IPS-18a (cell line): ENCODE data around the gene WDR4.
"Not testable (repeated sequence)": the region's sequence is repeated elsewhere in the genome, so short reads cannot be mapped to it uniquely, and the experiment has no call there.

Experiments
- H3K27ac ChIP-seq: one replicate; pipeline ENCODE4 v1.5.1; 2013; ENCODE audit warnings: low read length
- H3K27me3 ChIP-seq: one replicate; pipeline ENCODE4 v1.6.1; 2013; ENCODE audit warnings: mild to moderate bottlenecking, low read length; ENCODE audit not compliant: control insufficient read depth, insufficient read depth
- H3K36me3 ChIP-seq: one replicate; pipeline ENCODE4 v1.6.1; 2013; ENCODE audit warnings: low read depth, low read length; ENCODE audit not compliant: control insufficient read depth
- H3K4me1 ChIP-seq: one replicate; pipeline ENCODE4 v1.6.1; 2013; ENCODE audit warnings: low read depth, low read length; ENCODE audit not compliant: control insufficient read depth
- H3K4me3 ChIP-seq: one replicate; pipeline ENCODE4 v1.5.1; 2013; ENCODE audit warnings: low read length
- H3K9ac ChIP-seq: one replicate; pipeline ENCODE4 v1.6.1; 2013; ENCODE audit warnings: mild to moderate bottlenecking, low read length, moderate library complexity
- H3K9me3 ChIP-seq: one replicate; pipeline ENCODE4 v1.6.1; 2013; ENCODE audit warnings: low read depth, low read length; ENCODE audit not compliant: control insufficient read depth

The WDR4 gene

GRCh38 chr21:42850463-42850862, 28.9 kb downstream of the WDR4 start:
- H3K36me3 ChIP-seq = peaks cover 82% of the 10 kb centered on the region
- no peaks in the 10 kb centered on the region for H3K27me3 ChIP-seq
- H3K9ac ChIP-seq = no peak overlapping the region
- no peak overlapping the region for H3K27ac ChIP-seq
- no peaks in the 10 kb centered on the region for H3K9me3 ChIP-seq
- no peaks in the 10 kb centered on the region for H3K4me1 ChIP-seq
- no peak overlapping the region for H3K4me3 ChIP-seq

GRCh38 chr21:42849759-42850412, 29.5 kb downstream of the WDR4 start:
- no peaks in the 10 kb centered on the region for H3K27me3 ChIP-seq
- H3K9ac ChIP-seq = no peak overlapping the region
- H3K36me3 ChIP-seq = peaks cover 83% of the 10 kb centered on the region
- H3K9me3 ChIP-seq = no peaks in the 10 kb centered on the region
- H3K4me3 ChIP-seq = no peak overlapping the region
- H3K4me1 ChIP-seq = no peaks in the 10 kb centered on the region
- H3K27ac ChIP-seq = no peak overlapping the region

DNA sequence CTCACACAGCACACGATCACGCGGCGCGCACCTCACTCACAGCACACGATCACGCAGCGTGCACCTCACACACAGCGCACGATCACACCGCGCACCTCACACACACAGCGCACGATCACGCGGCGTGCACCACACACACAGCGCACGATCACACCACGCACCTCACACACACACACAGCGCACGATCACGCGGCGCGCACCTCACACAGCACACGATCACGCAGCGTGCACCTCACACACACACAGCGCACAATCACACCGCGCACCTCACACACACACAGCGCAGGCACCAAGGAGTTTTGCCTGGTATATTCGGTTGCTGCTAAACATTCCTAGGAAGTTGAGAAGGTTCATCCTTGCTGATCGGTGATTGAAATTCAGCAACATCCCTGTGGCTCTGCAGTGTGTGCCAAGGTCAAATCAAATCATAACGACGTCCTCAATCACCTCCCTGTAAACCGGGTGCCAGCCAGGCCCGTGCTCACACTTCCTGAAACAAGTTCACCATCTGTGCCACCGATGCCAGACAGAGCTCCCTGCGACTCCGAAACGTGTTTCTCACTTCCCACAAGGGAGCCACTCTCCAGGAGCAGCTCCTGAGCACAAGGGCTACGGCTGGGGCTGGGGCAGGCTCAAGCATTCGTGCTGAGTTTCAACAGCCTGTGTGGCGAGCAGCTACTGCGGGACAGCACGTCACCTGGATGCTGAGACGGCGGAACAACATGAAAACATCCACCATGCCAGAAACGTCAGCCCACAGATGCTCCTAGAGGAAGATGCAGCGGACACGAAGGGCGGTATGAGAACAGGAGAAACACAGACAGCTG, 30.2 kb downstream of the WDR4 start:
- H3K36me3 ChIP-seq = peaks cover 83% of the 10 kb centered on the region
- no peaks in the 10 kb centered on the region for H3K27me3 ChIP-seq
- no peak overlapping the region for H3K9ac ChIP-seq
- H3K9me3 ChIP-seq = no peaks in the 10 kb centered on the region
- H3K4me1 ChIP-seq = no peaks in the 10 kb centered on the region
- H3K4me3 ChIP-seq = no peak overlapping the region
- H3K27ac ChIP-seq = no peak overlapping the region

DNA sequence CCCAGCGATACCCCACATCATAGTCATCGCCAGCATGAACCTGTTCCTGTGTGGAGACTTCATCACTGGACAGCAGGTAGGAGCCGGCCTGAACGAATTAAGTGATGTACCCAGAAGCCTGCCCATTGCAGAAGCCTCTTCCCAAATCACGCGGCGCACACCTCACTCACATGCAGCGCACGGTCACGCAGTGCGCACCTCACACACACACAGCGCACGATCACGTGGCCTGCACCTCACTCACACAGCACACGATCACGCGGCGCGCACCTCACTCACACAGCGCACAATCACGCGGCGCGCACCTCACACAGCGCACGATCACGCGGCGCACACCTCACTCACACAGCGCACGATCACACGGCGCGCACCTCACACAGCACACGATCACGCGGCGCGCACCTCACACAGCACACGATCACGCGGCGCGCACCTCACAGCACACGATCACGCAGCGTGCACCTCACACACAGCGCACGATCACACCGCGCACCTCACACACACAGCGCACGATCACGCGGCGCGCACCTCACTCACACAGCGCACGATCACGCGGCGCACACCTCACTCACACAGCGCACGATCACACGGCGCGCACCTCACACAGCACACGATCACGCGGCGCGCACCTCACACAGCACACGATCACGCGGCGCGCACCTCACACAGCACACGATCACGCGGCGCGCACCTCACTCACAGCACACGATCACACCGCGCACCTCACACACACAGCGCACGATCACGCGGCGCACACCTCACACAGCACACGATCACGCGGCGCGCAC, 31.0 kb downstream of the WDR4 start:
- not testable (repeated sequence) for H3K4me3 ChIP-seq, H3K9ac ChIP-seq, H3K27me3 ChIP-seq, H3K4me1 ChIP-seq, H3K9me3 ChIP-seq, H3K27ac ChIP-seq
- H3K36me3 ChIP-seq = peaks cover 79% of the 10 kb centered on the region

- H3K27me3 ChIP-seq = no peaks in the 10 kb centered on the region
- no peak overlapping the region for H3K4me3 ChIP-seq
- H3K9me3 ChIP-seq = no peaks in the 10 kb centered on the region
- no peak overlapping the region for H3K27ac ChIP-seq
- H3K9ac ChIP-seq = no peak overlapping the region
- peaks cover 78% of the 10 kb centered on the region for H3K36me3 ChIP-seq
- no peaks in the 10 kb centered on the region for H3K4me1 ChIP-seq
These were observed 31.6 kb downstream of the WDR4 start for GRCh38 chr21:42847726-42848125.

GRCh38 chr21:42847051-42847707, 32.2 kb downstream of the WDR4 start:
- H3K9ac ChIP-seq = no peak overlapping the region
- H3K4me1 ChIP-seq = no peaks in the 10 kb centered on the region
- H3K27ac ChIP-seq = no peak overlapping the region
- H3K36me3 ChIP-seq = peaks cover 80% of the 10 kb centered on the region
- H3K27me3 ChIP-seq = no peaks in the 10 kb centered on the region
- H3K4me3 ChIP-seq = no peak overlapping the region
- no peaks in the 10 kb centered on the region for H3K9me3 ChIP-seq

- Histone ChIP-seq H3K27me3 (no peaks in the 10 kb centered on the region), H3K9me3 (no peaks in the 10 kb centered on the region), H3K27ac (no peak overlapping the region), H3K9ac (no peak overlapping the region), H3K4me3 (no peak overlapping the region), H3K36me3 (peaks cover 75% of the 10 kb centered on the region), H3K4me1 (no peaks in the 10 kb centered on the region)
These were observed 33.1 kb downstream of the WDR4 start for GRCh38 chr21:42846221-42846620.

DNA sequence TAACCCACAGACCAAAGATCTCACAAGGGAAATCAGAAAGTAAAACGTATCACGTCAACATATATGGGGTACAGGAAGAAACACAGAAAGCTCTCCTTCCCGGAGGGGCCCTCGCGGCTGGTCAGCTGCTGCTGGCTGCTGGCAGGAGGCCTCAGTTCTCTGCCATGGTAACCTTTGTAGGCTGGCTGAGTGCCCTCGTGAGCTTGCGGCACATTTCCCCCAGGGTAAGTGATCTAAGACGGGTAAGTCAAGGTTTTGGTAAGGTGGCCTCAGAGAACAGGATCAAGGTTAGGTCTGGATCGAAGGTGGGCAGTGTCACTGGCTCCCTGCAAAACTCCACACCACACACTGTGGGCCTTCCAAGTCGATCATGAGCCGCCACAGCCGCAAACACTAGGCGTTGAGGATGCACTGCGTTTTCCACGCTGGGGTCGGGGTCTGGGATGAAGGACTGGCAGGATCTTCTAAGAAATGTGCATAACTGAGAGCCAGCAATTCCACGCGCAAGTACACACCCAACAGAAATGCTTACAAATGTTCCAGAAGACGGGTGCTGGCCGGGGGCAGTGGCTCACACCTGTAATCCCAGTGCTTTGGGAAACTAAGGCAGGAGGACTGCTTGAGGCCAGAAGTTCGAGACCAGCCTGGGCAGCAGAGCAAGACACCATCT, 33.9 kb downstream of the WDR4 start:
- peaks cover 79% of the 10 kb centered on the region for H3K36me3 ChIP-seq
- no peaks in the 10 kb centered on the region for H3K9me3 ChIP-seq
- no peak overlapping the region for H3K4me3 ChIP-seq
- no peak overlapping the region for H3K27ac ChIP-seq
- H3K4me1 ChIP-seq = no peaks in the 10 kb centered on the region
- H3K9ac ChIP-seq = no peak overlapping the region
- H3K27me3 ChIP-seq = no peaks in the 10 kb centered on the region

- Histone ChIP-seq H3K9me3 (no peaks in the 10 kb centered on the region), H3K36me3 (peaks cover 75% of the 10 kb centered on the region), H3K27ac (no peak overlapping the region), H3K27me3 (no peaks in the 10 kb centered on the region), H3K9ac (no peak overlapping the region), H3K4me1 (no peaks in the 10 kb centered on the region), H3K4me3 (no peak overlapping the region)
These were observed 34.8 kb downstream of the WDR4 start for GRCh38 chr21:42844411-42845113.

DNA sequence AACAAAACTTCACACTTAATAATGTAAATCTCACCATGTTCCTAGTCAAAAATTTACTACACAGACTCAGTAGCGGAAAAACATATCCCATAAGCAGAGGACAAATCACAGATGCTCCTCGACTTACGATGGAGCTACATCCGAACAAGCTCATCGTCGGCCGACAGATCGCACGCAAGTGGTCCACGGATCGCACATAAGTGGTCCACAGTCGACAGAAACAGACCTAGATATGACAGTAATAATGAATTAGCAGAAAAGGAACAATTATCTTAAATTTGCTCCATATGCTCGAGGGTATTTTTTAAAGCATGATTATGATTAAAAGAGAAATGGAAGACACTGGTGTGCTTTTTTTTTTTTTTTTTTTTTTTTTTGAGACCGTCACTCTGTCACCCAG, 36.3 kb downstream of the WDR4 start:
- Histone ChIP-seq H3K27me3 (no peaks in the 10 kb centered on the region), H3K4me1 (no peaks in the 10 kb centered on the region), H3K36me3 (peaks cover 72% of the 10 kb centered on the region), H3K4me3 (no peak overlapping the region), H3K9ac (no peak overlapping the region), H3K9me3 (no peaks in the 10 kb centered on the region), H3K27ac (no peak overlapping the region)
